ENCODE data around the gene AJAP1.

The AJAP1 gene

DNA sequence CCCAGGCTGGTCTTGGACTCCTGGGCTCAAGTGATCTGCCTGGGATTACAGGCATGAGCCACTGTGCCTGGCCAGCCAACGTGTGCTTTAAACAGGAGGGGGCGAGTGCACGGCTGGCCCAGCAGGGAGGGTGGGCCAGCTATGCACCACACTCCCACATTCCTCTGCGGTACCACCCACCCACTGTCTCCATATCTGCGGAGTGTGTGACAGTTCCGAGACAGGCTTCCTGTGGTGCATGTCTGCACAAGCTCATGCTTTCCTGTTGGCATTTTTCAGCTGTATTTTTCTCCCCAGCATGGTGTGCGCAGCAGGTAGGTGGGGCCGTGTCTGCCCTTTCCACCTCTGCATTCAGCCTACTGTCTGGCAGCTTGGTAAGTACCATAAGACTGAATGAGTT is 183.3 kb downstream of the AJAP1 start:
- H3K4me3 ChIP-seq (ENCODE audit: low read length), result no peak overlapping the region
- H4K20me1 ChIP-seq (ENCODE audit: insufficient read depth, low read length), result no peaks in the 10 kb centered on the region
- H3K9me3 ChIP-seq (ENCODE audit: insufficient read depth, low read length), result no peaks in the 10 kb centered on the region
- no peak overlapping the region for H2AFZ ChIP-seq (ENCODE audit: low read depth, low read length)
- no peaks in the 10 kb centered on the region for H3K79me2 ChIP-seq (ENCODE audit: low read length)
- H3K27ac ChIP-seq (ENCODE audit: low read length), result no peak overlapping the region
- TF ChIP-seq EZH2phosphoT487 (IDR thresholded peaks at IDR 0.05; ENCODE audit: low read depth) (no peak), CTCF (IDR thresholded peaks at IDR 0.05; ENCODE audit: low read depth, low read length) (no peak)
- no peaks in the 10 kb centered on the region for H3K27me3 ChIP-seq (ENCODE audit: low read depth, low read length)
- no peaks in the 10 kb centered on the region for H3K36me3 ChIP-seq (replicated peaks; ENCODE audit: low read depth, low read length)
- no peaks in the 10 kb centered on the region for H3K4me1 ChIP-seq (ENCODE audit: low read length)
- no peak overlapping the region for H3K4me2 ChIP-seq (ENCODE audit: low read length)
- no peak overlapping the region for H3K9ac ChIP-seq (ENCODE audit: low read length)

GRCh38 chr1:4838231-4838630 is 183.8 kb downstream of the AJAP1 start:
- Histone ChIP-seq H3K4me2 (ENCODE audit: low read length) (no peak overlapping the region), H3K4me1 (ENCODE audit: low read length) (no peaks in the 10 kb centered on the region), H3K9me3 (ENCODE audit: insufficient read depth, low read length) (no peaks in the 10 kb centered on the region), H3K9ac (ENCODE audit: low read length) (no peak overlapping the region), H3K79me2 (ENCODE audit: low read length) (no peaks in the 10 kb centered on the region), H3K27me3 (ENCODE audit: low read depth, low read length) (no peaks in the 10 kb centered on the region), H3K27ac (ENCODE audit: low read length) (no peak overlapping the region), H2AFZ (ENCODE audit: low read depth, low read length) (no peak overlapping the region), H3K36me3 (replicated peaks; ENCODE audit: low read depth, low read length) (no peaks in the 10 kb centered on the region), H3K4me3 (ENCODE audit: low read length) (no peak overlapping the region), H4K20me1 (ENCODE audit: insufficient read depth, low read length) (no peaks in the 10 kb centered on the region)
- TF ChIP-seq EZH2phosphoT487 (IDR thresholded peaks at IDR 0.05; ENCODE audit: low read depth), result no peak
- no peak for TF ChIP-seq CTCF (IDR thresholded peaks at IDR 0.05; ENCODE audit: low read depth, low read length)

All from OCI-LY3 (cell line).